NCI-H82 (cell line): ENCODE data around the gene DNAH6.
A peak's percentile ranks its signal among the peaks of the same experiment; 100 is the strongest.

ENCODE experiments used
- DNase-seq: peaks from one replicate; lab custom pipeline; 2025; lab: John Stamatoyannopoulos, UW

The DNAH6 gene

GRCh38 chr2:84697895-84698294 is 181.6 kb downstream of the DNAH6 start:
- DNase-seq = no peak

- DNase-seq = no peak
These were observed 183.7 kb downstream of the DNAH6 start for GRCh38 chr2:84700006-84700405.

- no peak for DNase-seq
These were observed 185.6 kb downstream of the DNAH6 start for GRCh38 chr2:84701880-84702279.

- DNase-seq = no peak
These were observed 186.6 kb downstream of the DNAH6 start for GRCh38 chr2:84702941-84703340.

- no peak for DNase-seq
These were observed 187.5 kb downstream of the DNAH6 start for GRCh38 chr2:84703831-84704230.

GRCh38 chr2:84704505-84705244 is 188.4 kb downstream of the DNAH6 start:
- no peak for DNase-seq

- no peak for DNase-seq
These were observed 189.6 kb downstream of the DNAH6 start for GRCh38 chr2:84705858-84706257.

GRCh38 chr2:84708442-84708841 is 192.1 kb downstream of the DNAH6 start:
- no peak for DNase-seq

- DNase-seq = no peak
These were observed 195.4 kb downstream of the DNAH6 start for GRCh38 chr2:84711651-84712050.

GRCh38 chr2:84713441-84713840 is 197.1 kb downstream of the DNAH6 start:
- DNase-seq = no peak

- DNase-seq = peak; percentile 34
These were observed 200.3 kb downstream of the DNAH6 start for GRCh38 chr2:84716564-84716963.

GRCh38 chr2:84717302-84717701 is 201.0 kb downstream of the DNAH6 start:
- DNase-seq = peak; percentile 50

GRCh38 chr2:84719434-84719833 is 203.1 kb downstream of the DNAH6 start:
- no peak for DNase-seq

GRCh38 chr2:84723831-84724230 is 207.5 kb downstream of the DNAH6 start:
- no peak for DNase-seq

GRCh38 chr2:84725717-84726116 is 209.4 kb downstream of the DNAH6 start:
- no peak for DNase-seq

- DNase-seq = no peak
These were observed 211.0 kb downstream of the DNAH6 start for GRCh38 chr2:84727315-84727714.

- no peak for DNase-seq
These were observed 212.9 kb downstream of the DNAH6 start for GRCh38 chr2:84729224-84729623.

GRCh38 chr2:84731185-84731584 is 214.9 kb downstream of the DNAH6 start:
- DNase-seq = no peak

GRCh38 chr2:84732897-84733778 is 216.8 kb downstream of the DNAH6 start:
- DNase-seq = no peak

GRCh38 chr2:84735389-84735788 is 219.1 kb downstream of the DNAH6 start:
- DNase-seq = no peak

- peak; percentile 55 for DNase-seq
These were observed 225.0 kb downstream of the DNAH6 start for GRCh38 chr2:84741182-84741822.

GRCh38 chr2:84748341-84748740 is 232.0 kb downstream of the DNAH6 start:
- DNase-seq = no peak

GRCh38 chr2:84749442-84749841 is 233.1 kb downstream of the DNAH6 start:
- DNase-seq = no peak
